Activated CD4-positive, alpha-beta memory T cell treated with anti-CD3 and anti-CD28 coated beads for 36 hours (primary cell): Measurements from ENCODE around the gene RNF166. TPM values are rescaled to one million over a fixed set of nuclear protein-coding genes. Genes with fewer than 3 reads are reported as not detected.
A peak's percentile ranks its signal among the peaks of the same experiment; 100 is the strongest.

Experiments used
- CTCF ChIA-PET: fragments of 350-600 bp; sonication (Branson Sonifier 250); formaldehyde crosslinking; loops from one replicate; lab custom pipeline; 2021; ENCODE audit warnings: antibody characterized with exemption, inconsistent platforms; lab: Charles Lee
- POLR2A ChIA-PET: fragments of 350-600 bp; sonication (Branson Sonifier 250); formaldehyde crosslinking; loops from one replicate; lab custom pipeline; 2021; ENCODE audit warnings: antibody characterized with exemption; lab: Charles Lee
- DNase-seq: peaks from one replicate; pipeline ENCODE4 v3.0.0-alpha.2; 2020
- H3K27ac Mint-ChIP-seq: one replicate; pipeline ENCODE4 v1.8.0; 2021; ENCODE audit warnings: mixed read lengths
- H3K27me3 Mint-ChIP-seq: one replicate; pipeline ENCODE4 v1.8.0; 2021; ENCODE audit warnings: mixed read lengths
- H3K36me3 Mint-ChIP-seq: one replicate; pipeline ENCODE4 v1.8.0; 2021; ENCODE audit warnings: mixed read lengths
- H3K4me1 Mint-ChIP-seq: one replicate; pipeline ENCODE4 v1.8.0; 2021; ENCODE audit warnings: low read depth, mixed read lengths
- H3K4me3 Mint-ChIP-seq: one replicate; pipeline ENCODE4 v1.8.0; 2021; ENCODE audit warnings: mild to moderate bottlenecking, mixed read lengths
- H3K9me3 Mint-ChIP-seq: one replicate; pipeline ENCODE4 v1.8.0; 2021; ENCODE audit warnings: mixed read lengths
- intact Hi-C: fragments of 100-400 bp; cut with micrococcal nuclease; formaldehyde crosslinking; loops from one replicate; pipeline ENCODE4 v1.15.1; 2023
- total RNA-seq, 2 experiments: library from RNA; stranded (reverse); gene quantifications; one replicate each; pipeline ENCODE4 v1.2.3, GENCODE V29; 2021

The RNF166 gene
- total RNA-seq, 2 experiments from 2014 or later, result 46.4 to 55.6 TPM

- Mint-ChIP-seq H3K27me3 (no peaks in the 10 kb centered on the region), H3K36me3 (peaks cover 30% of the 10 kb centered on the region), H3K4me3 (no peak overlapping the region), H3K9me3 (no peaks in the 10 kb centered on the region), H3K4me1 (no peaks in the 10 kb centered on the region), H3K27ac (peak overlapping the region; percentile 49)
- CTCF ChIA-PET, result no interaction called here
- intact Hi-C loops, result no loop called here
- POLR2A ChIA-PET, result no interaction called here
- DNase-seq, result no peak
Measured at GRCh38 chr16:88720396-88720970, 14.3 kb upstream of the RNF166 start.

- ChIA-PET POLR2A (no interaction called here), CTCF (interaction anchor here (1.3 kb wide), 1 partner anchor 17 kb away, joined by 3 read pairs; no protein-coding TSS in a partner anchor)
- Mint-ChIP-seq H3K9me3 (no peaks in the 10 kb centered on the region), H3K36me3 (peaks cover 32% of the 10 kb centered on the region), H3K27me3 (no peaks in the 10 kb centered on the region), H3K27ac (peak overlapping the region; percentile 49), H3K4me3 (no peak overlapping the region), H3K4me1 (no peaks in the 10 kb centered on the region)
- DNase-seq, result no peak
- intact Hi-C loops, result no loop called here
Measured at GRCh38 chr16:88719933-88720296, 13.7 kb upstream of the RNF166 start.

GRCh38 chr16:88719267-88719932, 13.2 kb upstream of the RNF166 start:
- ChIA-PET CTCF (interaction anchor here (1.3 kb wide), 1 partner anchor 18 kb away, joined by 3 read pairs; no protein-coding TSS in a partner anchor), POLR2A (no interaction called here)
- no peak overlapping the region for H3K4me3 Mint-ChIP-seq
- peaks cover 29% of the 10 kb centered on the region for H3K36me3 Mint-ChIP-seq
- H3K4me1 Mint-ChIP-seq, result no peaks in the 10 kb centered on the region
- intact Hi-C loops, result no loop called here
- H3K9me3 Mint-ChIP-seq, result no peaks in the 10 kb centered on the region
- no peak overlapping the region for H3K27ac Mint-ChIP-seq
- H3K27me3 Mint-ChIP-seq, result no peaks in the 10 kb centered on the region
- DNase-seq, result no peak

- CTCF ChIA-PET, result interaction anchor here (3.5 kb wide), 1 partner anchor 19 kb away, joined by 16 read pairs; no protein-coding TSS in a partner anchor
Measured at GRCh38 chr16:88718178-88718577, 12.0 kb upstream of the RNF166 start.

GRCh38 chr16:88716601-88717001, 10.4 kb upstream of the RNF166 start:
- no peak for DNase-seq
- Mint-ChIP-seq H3K27ac (no peak overlapping the region), H3K9me3 (no peaks in the 10 kb centered on the region), H3K27me3 (no peaks in the 10 kb centered on the region), H3K4me1 (no peaks in the 10 kb centered on the region), H3K36me3 (peaks cover 26% of the 10 kb centered on the region), H3K4me3 (no peak overlapping the region)
- intact Hi-C loops, result no loop called here
- ChIA-PET CTCF (interaction anchor here (0.5 to 3.5 kb wide), 2 partner anchors 20 to 77 kb away, joined by 3 to 16 read pairs; no protein-coding TSS in a partner anchor), POLR2A (interaction anchor here (1.9 kb wide), 1 partner anchor 64 kb away, joined by 4 read pairs; no protein-coding TSS in a partner anchor)

More at GRCh38 chr16:88718178-88718577, 12.0 kb upstream of the RNF166 start:
- no peaks in the 10 kb centered on the region for H3K4me1 Mint-ChIP-seq
- intact Hi-C loops, result no loop called here
- H3K9me3 Mint-ChIP-seq, result no peaks in the 10 kb centered on the region
- peaks cover 29% of the 10 kb centered on the region for H3K36me3 Mint-ChIP-seq
- no peaks in the 10 kb centered on the region for H3K27me3 Mint-ChIP-seq
- H3K4me3 Mint-ChIP-seq, result no peak overlapping the region
- POLR2A ChIA-PET, result interaction anchor here (1.0 to 1.3 kb wide), 2 partner anchors 11 to 91 kb away, joined by 3 read pairs; no protein-coding TSS in a partner anchor
- no peak for DNase-seq
- H3K27ac Mint-ChIP-seq, result peak overlapping the region; percentile 19

- POLR2A ChIA-PET, result interaction anchor here (1.9 kb wide), 1 partner anchor 64 kb away, joined by 4 read pairs; no protein-coding TSS in a partner anchor
- H3K9me3 Mint-ChIP-seq, result no peaks in the 10 kb centered on the region
- CTCF ChIA-PET, result interaction anchor here (3.5 kb wide), 1 partner anchor 21 kb away, joined by 16 read pairs; no protein-coding TSS in a partner anchor
- DNase-seq, result no peak
- no peak overlapping the region for H3K4me3 Mint-ChIP-seq
- H3K36me3 Mint-ChIP-seq, result peaks cover 26% of the 10 kb centered on the region
- no peak overlapping the region for H3K27ac Mint-ChIP-seq
- intact Hi-C loops, result no loop called here
- H3K27me3 Mint-ChIP-seq, result no peaks in the 10 kb centered on the region
- H3K4me1 Mint-ChIP-seq, result no peaks in the 10 kb centered on the region
Measured at GRCh38 chr16:88716201-88716600, 10.0 kb upstream of the RNF166 start.

- no peaks in the 10 kb centered on the region for H3K9me3 Mint-ChIP-seq
- no peak for DNase-seq
- no peaks in the 10 kb centered on the region for H3K4me1 Mint-ChIP-seq
- no peaks in the 10 kb centered on the region for H3K27me3 Mint-ChIP-seq
- intact Hi-C loops, result no loop called here
- POLR2A ChIA-PET, result interaction anchor here (1.9 kb wide), 1 partner anchor 65 kb away, joined by 4 read pairs; no protein-coding TSS in a partner anchor
- H3K27ac Mint-ChIP-seq, result no peak overlapping the region
- CTCF ChIA-PET, result interaction anchor here (3.5 kb wide), 1 partner anchor 21 kb away, joined by 16 read pairs; no protein-coding TSS in a partner anchor
- peaks cover 24% of the 10 kb centered on the region for H3K36me3 Mint-ChIP-seq
- H3K4me3 Mint-ChIP-seq, result no peak overlapping the region
Measured at GRCh38 chr16:88715312-88716190, 9.3 kb upstream of the RNF166 start.

- H3K27me3 Mint-ChIP-seq, result no peaks in the 10 kb centered on the region
- H3K27ac Mint-ChIP-seq, result no peak overlapping the region
- no peak overlapping the region for H3K4me3 Mint-ChIP-seq
- DNase-seq, result no peak
- CTCF ChIA-PET, result interaction anchor here (3.5 kb wide), 1 partner anchor 22 kb away, joined by 16 read pairs; no protein-coding TSS in a partner anchor
- H3K36me3 Mint-ChIP-seq, result peaks cover 18% of the 10 kb centered on the region
- POLR2A ChIA-PET, result interaction anchor here (0.9 to 1.9 kb wide), 2 partner anchors 41 to 66 kb away, joined by 3 to 4 read pairs; no protein-coding TSS in a partner anchor
- peaks cover under 1% of the 10 kb centered on the region for H3K4me1 Mint-ChIP-seq
- intact Hi-C loops, result no loop called here
- no peaks in the 10 kb centered on the region for H3K9me3 Mint-ChIP-seq
Measured at GRCh38 chr16:88714420-88715302, 8.5 kb upstream of the RNF166 start.

GRCh38 chr16:88713568-88714419, 7.6 kb upstream of the RNF166 start:
- Mint-ChIP-seq H3K27me3 (no peaks in the 10 kb centered on the region), H3K4me3 (no peak overlapping the region), H3K4me1 (peaks cover 3% of the 10 kb centered on the region), H3K27ac (no peak overlapping the region), H3K36me3 (peaks cover 13% of the 10 kb centered on the region), H3K9me3 (no peaks in the 10 kb centered on the region)
- intact Hi-C loops, result no loop called here
- POLR2A ChIA-PET, result interaction anchor here (0.9 kb wide), 1 partner anchor 42 kb away, joined by 3 read pairs; no protein-coding TSS in a partner anchor
- CTCF ChIA-PET, result no interaction called here
- DNase-seq, result no peak

- DNase-seq, result no peak
- H3K36me3 Mint-ChIP-seq, result peaks cover 10% of the 10 kb centered on the region
- intact Hi-C loops, result no loop called here
- no peak overlapping the region for H3K27ac Mint-ChIP-seq
- no peaks in the 10 kb centered on the region for H3K9me3 Mint-ChIP-seq
- no peaks in the 10 kb centered on the region for H3K27me3 Mint-ChIP-seq
- CTCF ChIA-PET, result no interaction called here
- POLR2A ChIA-PET, result no interaction called here
- H3K4me1 Mint-ChIP-seq, result peaks cover 3% of the 10 kb centered on the region
- H3K4me3 Mint-ChIP-seq, result no peak overlapping the region
Measured at GRCh38 chr16:88713054-88713453, 6.8 kb upstream of the RNF166 start.
